ENCODE results near the gene PLIN4.

DNA sequence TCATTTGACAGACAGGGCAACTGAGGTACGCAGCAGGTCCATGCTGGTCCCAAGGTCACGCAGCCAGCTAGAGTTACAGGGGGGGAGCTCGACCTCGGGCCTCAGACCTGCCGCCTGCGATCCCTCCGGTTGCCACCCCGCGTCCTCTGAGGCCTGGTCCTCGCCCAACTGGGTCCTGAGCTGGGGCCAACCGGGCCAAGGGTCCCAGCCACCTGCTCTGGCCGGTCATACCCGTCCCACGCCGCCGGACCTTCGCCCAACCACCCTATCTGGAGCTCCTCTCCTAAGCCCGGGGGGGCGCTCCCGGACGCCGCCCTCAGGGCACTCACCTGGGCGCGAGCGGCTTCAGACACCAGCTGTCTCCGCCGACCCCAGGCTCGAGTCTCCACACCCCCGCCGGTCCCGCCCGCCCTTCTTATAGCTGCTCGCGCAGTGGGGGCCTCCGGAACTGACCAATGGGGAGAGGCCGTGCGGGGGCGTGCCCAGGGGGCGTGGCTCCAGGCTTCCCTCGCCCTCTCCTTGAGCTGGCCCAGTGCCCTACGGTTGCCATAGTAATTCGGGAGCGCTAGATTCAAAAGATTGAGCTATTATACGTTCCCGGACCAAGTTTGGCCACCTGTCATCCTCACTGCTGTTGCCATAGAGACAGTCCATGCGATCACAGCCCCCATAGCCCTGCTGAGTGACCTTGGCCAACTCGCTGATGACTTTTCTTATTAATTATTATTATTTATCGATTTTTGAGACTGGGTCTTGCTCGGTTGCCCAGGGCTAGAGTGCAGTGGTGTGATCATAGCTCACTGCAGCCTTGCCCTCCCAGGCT lies 16.8 kb upstream of the PLIN4 start, which contains the start of gene PLIN5:
- TF ChIP-seq MYC (IDR thresholded peaks at IDR 0.05; ENCODE audit: low read depth, low read length) (no peak), EZH2 (IDR thresholded peaks at IDR 0.05; ENCODE audit: borderline replicate concordance, low read depth, low read length, severe bottlenecking) (no peak)
- TF ChIP-seq, protein P1, sequence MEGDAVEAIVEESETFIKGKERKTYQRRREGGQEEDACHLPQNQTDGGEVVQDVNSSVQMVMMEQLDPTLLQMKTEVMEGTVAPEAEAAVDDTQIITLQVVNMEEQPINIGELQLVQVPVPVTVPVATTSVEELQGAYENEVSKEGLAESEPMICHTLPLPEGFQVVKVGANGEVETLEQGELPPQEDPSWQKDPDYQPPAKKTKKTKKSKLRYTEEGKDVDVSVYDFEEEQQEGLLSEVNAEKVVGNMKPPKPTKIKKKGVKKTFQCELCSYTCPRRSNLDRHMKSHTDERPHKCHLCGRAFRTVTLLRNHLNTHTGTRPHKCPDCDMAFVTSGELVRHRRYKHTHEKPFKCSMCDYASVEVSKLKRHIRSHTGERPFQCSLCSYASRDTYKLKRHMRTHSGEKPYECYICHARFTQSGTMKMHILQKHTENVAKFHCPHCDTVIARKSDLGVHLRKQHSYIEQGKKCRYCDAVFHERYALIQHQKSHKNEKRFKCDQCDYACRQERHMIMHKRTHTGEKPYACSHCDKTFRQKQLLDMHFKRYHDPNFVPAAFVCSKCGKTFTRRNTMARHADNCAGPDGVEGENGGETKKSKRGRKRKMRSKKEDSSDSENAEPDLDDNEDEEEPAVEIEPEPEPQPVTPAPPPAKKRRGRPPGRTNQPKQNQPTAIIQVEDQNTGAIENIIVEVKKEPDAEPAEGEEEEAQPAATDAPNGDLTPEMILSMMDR (IDR thresholded peaks at IDR 0.05; ENCODE audit: extremely low read depth in 1 of 2, insufficient read depth in 1 of 2, low read depth in 1 of 2, low read length in 2 of 2), result no peak
